ENCODE measurements around the gene CFAP61. TPM values are rescaled to one million over a fixed set of nuclear protein-coding genes. Genes with fewer than 3 reads are reported as not detected.

CFAP61 gene
- total RNA-seq, 1 donor from 2014 or later = not detected

DNA sequence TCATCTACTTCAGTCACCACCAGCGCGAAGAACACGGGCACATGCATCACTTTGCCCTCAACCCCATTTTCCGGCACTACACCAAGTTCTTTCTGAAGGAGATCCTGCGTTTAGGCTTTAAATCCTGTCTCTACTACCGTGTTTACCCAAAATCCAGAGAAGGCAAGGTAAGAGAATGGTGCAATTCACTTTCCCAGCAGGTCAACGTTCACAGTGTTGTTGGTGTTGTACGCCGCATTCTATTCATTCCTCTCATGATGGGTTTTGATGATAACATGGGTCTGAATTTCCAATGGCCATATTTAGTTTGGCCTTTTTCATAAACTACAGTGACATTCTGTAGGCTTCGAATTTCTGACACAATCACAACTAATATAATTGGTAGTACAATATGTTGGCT, 144.3 kb downstream of the CFAP61 start:
- Mint-ChIP-seq H3K4me1 (ENCODE audit: low read depth) (no peaks in the 10 kb centered on the region), H3K27me3 (ENCODE audit: low read depth) (peaks cover 25% of the 10 kb centered on the region), H3K27ac (ENCODE audit: unreplicated experiment) (no peak overlapping the region), H3K9me3 (ENCODE audit: low read depth) (peaks cover 3% of the 10 kb centered on the region), H3K36me3 (ENCODE audit: low read depth) (no peaks in the 10 kb centered on the region), H3K4me3 (ENCODE audit: unreplicated experiment) (no peak overlapping the region)
- DNase-seq (ENCODE audit: low spot score) = no peak
- TF ChIP-seq, protein P1, sequence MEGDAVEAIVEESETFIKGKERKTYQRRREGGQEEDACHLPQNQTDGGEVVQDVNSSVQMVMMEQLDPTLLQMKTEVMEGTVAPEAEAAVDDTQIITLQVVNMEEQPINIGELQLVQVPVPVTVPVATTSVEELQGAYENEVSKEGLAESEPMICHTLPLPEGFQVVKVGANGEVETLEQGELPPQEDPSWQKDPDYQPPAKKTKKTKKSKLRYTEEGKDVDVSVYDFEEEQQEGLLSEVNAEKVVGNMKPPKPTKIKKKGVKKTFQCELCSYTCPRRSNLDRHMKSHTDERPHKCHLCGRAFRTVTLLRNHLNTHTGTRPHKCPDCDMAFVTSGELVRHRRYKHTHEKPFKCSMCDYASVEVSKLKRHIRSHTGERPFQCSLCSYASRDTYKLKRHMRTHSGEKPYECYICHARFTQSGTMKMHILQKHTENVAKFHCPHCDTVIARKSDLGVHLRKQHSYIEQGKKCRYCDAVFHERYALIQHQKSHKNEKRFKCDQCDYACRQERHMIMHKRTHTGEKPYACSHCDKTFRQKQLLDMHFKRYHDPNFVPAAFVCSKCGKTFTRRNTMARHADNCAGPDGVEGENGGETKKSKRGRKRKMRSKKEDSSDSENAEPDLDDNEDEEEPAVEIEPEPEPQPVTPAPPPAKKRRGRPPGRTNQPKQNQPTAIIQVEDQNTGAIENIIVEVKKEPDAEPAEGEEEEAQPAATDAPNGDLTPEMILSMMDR (IDR thresholded peaks at IDR 0.05) = no peak

DNA sequence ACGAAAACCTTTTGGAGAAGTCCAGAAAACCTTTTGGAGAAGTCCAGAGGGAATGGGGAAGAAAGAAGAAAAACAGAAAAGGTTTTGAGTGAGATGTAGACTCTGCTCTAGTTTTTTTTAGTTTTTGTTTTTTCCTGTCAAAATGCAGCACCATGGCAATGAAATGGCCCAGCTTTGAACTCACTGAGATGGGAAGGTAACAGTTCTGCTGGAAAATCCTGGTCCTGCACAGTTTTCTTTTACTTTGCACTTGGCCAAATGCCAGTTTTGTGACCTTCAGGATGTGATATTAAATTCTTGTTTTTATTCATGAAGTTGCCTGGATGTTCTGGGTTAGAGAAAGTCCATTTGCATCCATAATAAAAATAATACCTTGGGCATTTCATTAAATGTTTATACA, 145.7 kb downstream of the CFAP61 start:
- peaks cover 19% of the 10 kb centered on the region for H3K27me3 Mint-ChIP-seq (ENCODE audit: low read depth)
- H3K27ac Mint-ChIP-seq (ENCODE audit: unreplicated experiment) = no peak overlapping the region
- no peaks in the 10 kb centered on the region for H3K4me1 Mint-ChIP-seq (ENCODE audit: low read depth)
- DNase-seq (ENCODE audit: low spot score) = no peak
- no peaks in the 10 kb centered on the region for H3K36me3 Mint-ChIP-seq (ENCODE audit: low read depth)
- TF ChIP-seq, protein P1 (IDR thresholded peaks at IDR 0.05) = no peak
- H3K4me3 Mint-ChIP-seq (ENCODE audit: unreplicated experiment) = no peak overlapping the region
- peaks cover 3% of the 10 kb centered on the region for H3K9me3 Mint-ChIP-seq (ENCODE audit: low read depth)

DNA sequence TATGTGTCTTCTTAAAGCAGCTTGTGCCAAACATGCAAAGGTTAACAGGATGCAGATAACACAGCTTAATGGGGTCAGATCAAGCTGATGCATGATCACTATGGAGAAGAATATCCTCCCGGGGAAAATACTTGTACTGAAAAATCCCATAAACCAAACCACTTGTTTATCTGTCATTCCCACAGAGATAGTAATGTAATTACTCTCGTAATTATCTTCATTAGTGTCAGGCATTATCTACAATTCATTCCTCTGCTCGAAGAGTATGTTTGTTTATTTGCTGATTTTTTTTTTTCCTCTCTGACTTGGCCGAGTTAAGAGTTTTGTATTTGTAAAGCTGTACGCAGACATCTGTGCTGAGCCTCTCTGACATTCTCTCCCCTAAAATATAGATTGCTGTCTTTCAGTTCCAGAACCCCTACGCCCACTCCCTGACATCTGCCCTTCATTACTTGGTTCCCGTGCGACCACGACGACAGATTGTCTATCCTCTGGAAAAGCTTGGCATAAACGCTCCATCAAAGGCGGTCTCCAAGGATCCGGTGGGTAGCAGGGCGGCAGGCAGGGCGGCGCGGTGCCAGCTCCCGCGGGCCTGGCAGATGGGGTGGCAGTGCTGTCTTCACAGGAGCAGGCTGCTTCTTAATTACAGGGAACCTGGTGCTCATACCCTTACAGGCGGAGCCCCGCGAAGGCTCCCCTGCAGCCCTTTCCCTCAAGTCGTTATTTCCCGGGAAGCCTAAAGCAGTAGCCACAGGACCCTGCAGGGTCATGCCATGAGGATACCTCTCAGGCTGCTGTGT, 147.2 kb downstream of the CFAP61 start:
- TF ChIP-seq, protein P1 (IDR thresholded peaks at IDR 0.05) = no peak
- DNase-seq (ENCODE audit: low spot score) = no peak
- Mint-ChIP-seq H3K27ac (ENCODE audit: unreplicated experiment) (no peak overlapping the region), H3K4me3 (ENCODE audit: unreplicated experiment) (no peak overlapping the region), H3K9me3 (ENCODE audit: low read depth) (no peaks in the 10 kb centered on the region), H3K36me3 (ENCODE audit: low read depth) (no peaks in the 10 kb centered on the region), H3K4me1 (ENCODE audit: low read depth) (no peaks in the 10 kb centered on the region), H3K27me3 (ENCODE audit: low read depth) (peaks cover 16% of the 10 kb centered on the region)

DNA sequence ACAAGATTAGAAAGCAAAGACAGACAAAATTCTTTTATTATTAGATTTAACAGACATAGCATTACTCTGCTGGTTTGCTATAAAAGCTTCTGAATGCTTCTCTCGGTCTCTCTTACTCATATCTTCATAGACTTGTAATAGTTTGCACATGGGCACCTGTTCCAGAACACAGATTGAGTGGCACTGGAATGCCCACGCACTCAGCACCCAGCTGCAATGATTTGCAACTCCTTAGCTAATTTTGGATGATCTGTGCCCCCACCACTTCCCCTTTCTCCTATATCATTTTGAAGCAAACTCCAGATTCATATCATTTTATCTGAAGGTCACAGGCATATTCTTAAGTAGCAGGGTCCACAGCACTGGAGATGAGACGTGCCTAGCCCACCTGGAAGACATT, 148.8 kb downstream of the CFAP61 start:
- no peak for DNase-seq (ENCODE audit: low spot score)
- Mint-ChIP-seq H3K4me3 (ENCODE audit: unreplicated experiment) (no peak overlapping the region), H3K27ac (ENCODE audit: unreplicated experiment) (no peak overlapping the region), H3K36me3 (ENCODE audit: low read depth) (no peaks in the 10 kb centered on the region), H3K9me3 (ENCODE audit: low read depth) (no peaks in the 10 kb centered on the region), H3K4me1 (ENCODE audit: low read depth) (no peaks in the 10 kb centered on the region), H3K27me3 (ENCODE audit: low read depth) (peaks cover 18% of the 10 kb centered on the region)
- TF ChIP-seq, protein P1 (IDR thresholded peaks at IDR 0.05) = no peak

DNA sequence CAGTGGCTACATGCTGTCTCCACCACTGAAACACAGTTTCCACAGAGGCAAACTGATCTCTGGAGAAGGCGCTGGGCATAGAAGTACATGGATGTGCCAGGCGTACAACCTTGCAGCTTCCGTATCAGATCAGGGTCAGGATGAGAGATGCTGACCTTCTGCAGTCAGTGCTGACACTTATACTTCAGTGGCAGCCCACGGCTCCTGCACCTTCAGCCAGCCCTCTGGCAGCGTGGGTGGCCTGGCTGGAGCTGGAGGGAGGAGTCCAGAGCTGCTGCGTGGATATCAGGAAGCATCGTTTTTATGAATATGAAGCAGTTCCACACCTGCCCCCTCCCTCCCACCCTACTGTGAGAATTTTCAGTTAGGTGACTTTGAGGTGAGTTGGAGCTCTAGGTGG, 149.3 kb downstream of the CFAP61 start:
- no peak for DNase-seq (ENCODE audit: low spot score)
- TF ChIP-seq, protein P1 (IDR thresholded peaks at IDR 0.05) = no peak
- Mint-ChIP-seq H3K9me3 (ENCODE audit: low read depth) (no peaks in the 10 kb centered on the region), H3K27me3 (ENCODE audit: low read depth) (peaks cover 21% of the 10 kb centered on the region), H3K4me1 (ENCODE audit: low read depth) (no peaks in the 10 kb centered on the region), H3K4me3 (ENCODE audit: unreplicated experiment) (no peak overlapping the region), H3K27ac (ENCODE audit: unreplicated experiment) (no peak overlapping the region), H3K36me3 (ENCODE audit: low read depth) (no peaks in the 10 kb centered on the region)
